Stimulated activated CD8-positive, alpha-beta memory T cell treated with anti-CD3 and anti-CD28 coated beads, Interleukin-2, amount 100 ng/mL, for 48 hours (primary cell): ENCODE measurements around the gene TPH2.

Experiments used
- DNase-seq, 2 donors: peaks; one replicate each; pipeline ENCODE4 v3.0.0-alpha.2; 2020; ENCODE audit warnings: low read depth in 2 of 2

The TPH2 gene

GRCh38 chr12:72033991-72034390, 95.3 kb downstream of the TPH2 start:
- no peak for DNase-seq

DNA sequence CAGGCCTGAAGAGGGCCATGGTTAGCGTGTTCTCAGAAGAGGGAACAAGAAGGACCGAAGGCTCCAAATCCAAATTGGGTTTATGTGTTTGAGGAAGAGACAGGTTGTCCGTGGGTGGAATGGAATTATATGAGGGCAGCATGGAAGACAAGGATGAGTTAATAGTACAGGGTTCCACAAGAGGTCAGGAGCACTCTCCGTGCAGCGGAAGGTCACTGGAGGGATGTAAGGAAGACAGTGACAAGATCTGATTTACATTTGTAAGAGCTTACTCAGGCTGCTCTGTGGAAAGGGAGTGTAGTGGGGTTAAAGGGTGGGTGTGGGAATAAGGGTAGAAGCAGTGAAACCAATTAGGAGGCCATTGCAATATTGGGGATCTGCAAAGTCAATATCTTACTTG, 97.0 kb downstream of the TPH2 start:
- DNase-seq = no peak

DNA sequence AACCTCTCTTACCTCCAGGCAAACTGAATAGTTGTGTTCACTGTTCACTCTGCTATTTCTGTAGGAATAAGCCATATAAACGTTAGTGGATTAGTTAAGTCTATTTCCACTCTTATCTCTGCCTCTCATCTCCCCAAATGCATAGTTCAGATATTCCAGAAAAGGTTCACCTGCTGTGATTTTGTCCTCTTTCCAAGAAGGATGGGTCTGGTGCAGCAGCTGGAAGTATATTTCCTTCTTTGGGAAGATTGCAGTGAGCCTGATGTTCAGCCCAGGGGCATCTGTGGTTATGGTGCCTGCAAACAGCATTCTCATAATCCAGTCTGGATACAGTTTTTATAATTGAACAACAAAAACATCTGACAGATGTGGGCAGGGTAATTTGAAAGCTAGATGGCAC, 97.7 kb downstream of the TPH2 start:
- DNase-seq = no peak

GRCh38 chr12:72037006-72037795, 98.6 kb downstream of the TPH2 start:
- DNase-seq = no peak

DNA sequence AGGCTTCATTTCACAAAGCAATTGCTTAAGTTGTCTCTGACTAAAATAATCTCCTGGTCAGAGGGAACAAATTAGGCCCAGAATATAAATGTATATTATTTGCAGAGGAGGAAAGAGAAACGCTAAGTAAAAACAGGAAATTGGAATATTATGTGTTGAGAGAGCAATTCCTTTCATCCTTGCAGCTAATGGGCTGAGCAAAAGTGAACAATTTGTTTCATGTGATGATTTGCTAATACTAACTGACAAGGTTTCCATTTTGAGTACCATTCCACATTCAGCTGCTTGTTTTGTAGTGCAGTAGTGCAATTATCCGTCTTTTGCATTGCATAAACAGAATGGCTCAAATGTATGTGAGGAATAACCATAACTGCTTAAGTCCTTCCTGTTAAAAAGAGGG, 103.2 kb downstream of the TPH2 start:
- no peak for DNase-seq

- no peak for DNase-seq
These were observed 115.0 kb downstream of the TPH2 start for GRCh38 chr12:72053604-72054003.

- DNase-seq = no peak
These were observed 115.9 kb downstream of the TPH2 start for GRCh38 chr12:72054511-72054910.

DNA sequence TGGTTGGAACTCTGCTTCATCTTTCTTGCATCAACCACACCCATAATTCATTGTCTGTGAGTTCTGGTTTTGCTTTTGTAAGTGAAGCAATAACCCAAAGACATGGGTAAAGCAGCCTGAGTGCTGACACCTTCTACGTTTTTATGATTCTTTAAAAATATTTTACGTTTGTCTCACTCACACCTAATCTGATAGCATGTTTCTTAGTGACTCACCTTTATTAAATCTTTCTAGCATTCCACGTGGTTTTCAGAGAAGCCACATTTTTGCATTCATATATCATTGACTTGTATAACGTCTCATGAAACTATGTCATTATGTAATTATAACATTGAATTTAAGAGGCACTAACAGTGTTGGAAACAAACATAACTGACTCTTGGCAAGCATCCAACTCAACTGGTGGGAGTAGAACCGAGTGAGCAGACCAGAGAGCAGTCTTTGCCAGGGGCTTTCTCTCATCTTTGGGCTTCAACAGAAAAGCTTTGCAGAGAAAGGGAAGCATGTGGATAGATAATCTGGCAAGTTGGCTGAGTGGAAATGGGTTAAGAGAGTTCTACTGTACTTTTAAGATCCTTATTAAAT, 118.8 kb downstream of the TPH2 start:
- no peak for DNase-seq

DNA sequence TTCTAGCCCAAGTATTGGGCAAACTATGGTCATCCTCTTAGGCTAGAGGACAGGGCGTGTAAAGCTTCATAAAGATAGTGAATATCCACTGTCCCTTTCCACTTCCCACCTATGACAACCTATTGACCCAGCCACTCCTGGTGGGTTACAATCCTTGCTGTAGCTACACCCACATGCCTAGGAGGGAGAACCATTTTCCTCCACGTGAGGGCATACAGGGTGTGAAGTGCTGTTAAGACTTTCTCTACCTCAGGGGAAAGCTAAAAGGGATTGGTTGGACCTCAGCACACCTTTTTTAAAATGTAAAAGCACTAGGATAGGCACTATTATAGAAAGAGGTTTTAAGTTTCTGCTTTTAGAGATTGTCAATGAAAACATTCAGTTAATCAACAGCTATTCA, 124.4 kb downstream of the TPH2 start:
- DNase-seq = no peak

- no peak for DNase-seq
These were observed 132.4 kb downstream of the TPH2 start for GRCh38 chr12:72071030-72071429.

GRCh38 chr12:72072592-72073212, 134.1 kb downstream of the TPH2 start:
- no peak for DNase-seq

- no peak for DNase-seq
These were observed 135.4 kb downstream of the TPH2 start for GRCh38 chr12:72074065-72074464.

DNA sequence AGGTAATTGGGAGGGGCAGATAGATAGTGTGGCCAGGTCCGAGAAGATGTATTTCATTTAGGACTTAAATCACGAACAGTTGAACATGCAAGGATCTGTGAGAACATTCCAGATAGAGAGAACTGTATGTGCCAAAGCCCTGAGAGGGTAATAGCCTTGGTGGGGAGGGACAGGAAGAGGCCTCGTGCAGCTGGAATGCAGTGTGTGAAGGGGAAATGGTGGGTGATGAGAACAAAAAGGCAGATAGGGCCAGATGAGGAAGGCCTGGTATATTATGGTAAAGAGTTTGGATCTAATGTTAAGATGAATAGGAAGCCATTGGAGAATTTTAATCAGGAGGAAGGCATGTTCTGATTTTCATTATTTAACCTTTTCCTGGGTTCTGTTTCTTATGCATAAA, 136.3 kb downstream of the TPH2 start:
- no peak for DNase-seq

- no peak for DNase-seq
These were observed 136.8 kb downstream of the TPH2 start for GRCh38 chr12:72075401-72075800.

DNA sequence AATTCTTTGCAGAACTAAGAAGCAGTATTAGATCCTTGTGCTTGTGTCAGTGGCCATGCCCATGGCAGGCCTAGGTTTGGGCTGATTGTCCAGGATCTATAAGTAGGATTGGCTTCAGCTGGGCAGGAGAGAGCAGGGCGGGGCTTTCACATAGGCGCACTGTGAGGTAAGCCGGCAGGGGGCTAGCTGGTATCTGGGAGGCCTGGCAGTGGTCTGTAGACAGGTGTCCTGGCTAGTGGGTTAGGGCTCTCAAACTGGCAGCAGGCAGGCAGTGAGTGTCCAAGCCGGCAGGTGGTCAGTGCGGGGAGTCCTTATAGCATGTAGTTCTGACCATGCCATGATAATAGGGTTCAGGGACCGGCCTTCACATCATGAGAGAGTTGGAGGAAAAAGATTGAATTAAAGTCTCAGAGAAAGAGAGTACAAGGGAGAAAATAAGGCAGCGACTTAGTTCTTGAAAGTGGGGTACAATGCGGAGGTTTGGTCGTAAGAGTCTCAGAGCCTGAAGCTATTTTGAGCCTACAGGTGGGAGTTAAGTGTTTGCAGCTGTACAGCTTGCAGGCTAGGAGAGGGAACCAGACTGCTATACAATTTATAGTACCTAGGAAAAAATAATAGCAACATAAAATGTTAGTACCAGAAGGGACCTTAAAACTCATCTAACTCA, 137.4 kb downstream of the TPH2 start:
- no peak for DNase-seq

DNA sequence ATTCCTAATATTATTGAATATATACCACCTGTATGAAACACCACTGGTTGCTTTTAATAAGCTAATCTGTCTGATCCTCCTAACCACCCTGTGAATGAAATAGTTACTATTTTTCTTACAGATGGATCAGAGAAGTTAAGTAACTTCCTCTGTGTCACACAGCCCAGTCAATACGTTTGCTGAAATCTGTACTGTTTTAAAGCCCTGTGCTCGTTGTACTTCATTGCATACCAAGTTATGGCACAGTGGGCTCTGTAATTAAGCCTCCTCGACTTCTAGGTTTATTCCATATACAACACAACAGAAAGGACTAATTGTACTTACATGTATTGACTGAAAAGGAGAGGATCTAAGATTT, 137.9 kb downstream of the TPH2 start:
- no peak for DNase-seq

- no peak for DNase-seq
These were observed 138.6 kb downstream of the TPH2 start for GRCh38 chr12:72077111-72077820.

GRCh38 chr12:72081777-72082176, 143.1 kb downstream of the TPH2 start:
- DNase-seq = no peak
